Activated naive CD8-positive, alpha-beta T cell treated with anti-CD3 and anti-CD28 coated beads, Interleukin-2, amount 50 U/mL, for 16 hours (primary cell): ENCODE data around the gene IQGAP2.

Source experiments
- DNase-seq: peaks from one replicate; pipeline ENCODE4 v3.0.0-alpha.2; 2020; ENCODE audit warnings: low read depth, low spot score

The IQGAP2 gene

DNA sequence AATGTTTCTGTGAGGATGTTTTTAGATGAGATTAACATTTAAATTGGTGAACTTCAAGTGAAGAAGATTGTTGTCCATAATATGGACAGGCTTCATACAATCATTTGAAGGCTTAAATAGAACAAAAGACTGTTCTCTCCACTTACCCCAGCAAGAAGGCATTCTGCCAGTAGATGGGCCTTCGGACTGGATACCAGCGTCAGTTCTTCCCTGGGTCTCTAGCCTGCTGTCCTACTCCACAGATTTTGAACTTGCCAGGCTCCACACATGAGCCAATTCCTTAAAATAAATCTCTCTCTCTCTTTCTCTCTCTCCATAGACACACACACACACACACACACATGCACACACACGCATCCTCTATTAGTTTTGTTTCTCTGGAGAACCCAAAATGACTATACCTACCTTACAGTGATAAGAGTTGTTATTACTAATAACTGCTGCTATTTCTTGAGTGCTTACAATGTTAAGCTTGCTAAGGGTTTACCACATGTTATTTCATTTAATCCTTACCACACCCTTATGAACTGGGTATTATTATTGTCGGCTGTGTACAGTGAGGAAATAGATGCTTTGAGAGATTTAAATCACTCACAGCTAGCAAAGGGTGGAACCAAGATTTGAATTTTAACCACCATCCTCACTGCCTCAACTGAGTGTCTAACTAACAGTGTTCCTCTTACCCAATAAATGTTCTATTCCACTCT, 19.8 kb upstream of the IQGAP2 start:
- DNase-seq: no peak

DNA sequence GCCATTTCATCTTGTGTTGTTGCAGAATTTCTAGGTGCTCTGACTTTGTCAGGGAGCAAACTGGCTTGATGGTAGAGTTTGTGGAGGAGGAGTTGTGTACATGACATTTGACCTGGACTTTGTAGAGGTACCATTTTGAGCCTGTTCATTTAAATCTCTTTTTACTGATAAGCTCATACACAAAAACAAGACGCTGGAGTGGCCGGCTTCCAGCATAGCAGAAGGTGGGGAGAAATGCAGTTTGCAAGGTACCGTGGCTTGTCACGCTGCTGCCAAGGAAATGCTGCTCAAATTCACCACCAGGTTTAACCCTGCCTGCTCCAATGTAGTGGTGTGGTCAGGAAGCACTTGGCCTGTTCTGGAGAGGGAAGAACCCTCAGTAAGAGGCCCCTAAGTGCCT, 18.9 kb upstream of the IQGAP2 start:
- no peak for DNase-seq

DNA sequence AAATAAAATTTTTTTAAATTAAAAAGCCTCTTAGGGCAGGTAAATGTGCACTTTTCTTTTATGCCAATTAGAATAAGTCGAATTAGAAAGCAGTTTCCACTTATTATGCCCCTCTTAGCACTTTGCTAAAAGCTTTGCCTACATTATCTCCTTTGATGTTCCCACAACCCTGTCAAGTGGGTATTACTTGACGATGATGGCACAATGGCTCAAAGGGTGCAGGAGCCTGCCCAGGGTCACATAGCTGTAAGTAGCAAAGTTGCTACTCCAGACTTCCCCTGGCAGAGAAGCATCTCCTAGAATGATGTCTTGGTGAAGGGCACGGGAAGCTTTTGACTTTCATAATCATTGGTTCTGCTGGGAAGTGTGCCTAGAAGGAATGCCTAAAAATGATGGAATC, 18.4 kb upstream of the IQGAP2 start:
- DNase-seq: no peak

DNA sequence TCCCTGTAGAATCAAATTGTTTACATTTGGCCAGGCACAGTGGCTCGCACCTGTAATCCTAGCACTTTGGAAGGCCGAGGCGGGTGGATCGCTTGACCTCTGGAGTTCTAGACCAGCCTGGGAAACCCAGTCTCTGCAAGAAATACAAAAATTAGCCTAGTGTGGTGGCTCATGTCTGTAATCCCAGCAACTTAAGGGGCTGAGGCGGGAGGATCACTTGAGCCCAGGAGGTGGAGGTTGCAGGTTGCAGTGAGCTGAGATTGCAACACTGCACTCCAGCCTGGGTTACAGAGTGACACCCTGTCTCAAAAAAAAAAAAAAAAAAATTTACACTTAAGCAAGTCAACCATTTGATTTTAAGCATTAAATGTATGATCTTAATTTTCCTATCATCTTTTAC, 17.5 kb upstream of the IQGAP2 start:
- no peak for DNase-seq

DNA sequence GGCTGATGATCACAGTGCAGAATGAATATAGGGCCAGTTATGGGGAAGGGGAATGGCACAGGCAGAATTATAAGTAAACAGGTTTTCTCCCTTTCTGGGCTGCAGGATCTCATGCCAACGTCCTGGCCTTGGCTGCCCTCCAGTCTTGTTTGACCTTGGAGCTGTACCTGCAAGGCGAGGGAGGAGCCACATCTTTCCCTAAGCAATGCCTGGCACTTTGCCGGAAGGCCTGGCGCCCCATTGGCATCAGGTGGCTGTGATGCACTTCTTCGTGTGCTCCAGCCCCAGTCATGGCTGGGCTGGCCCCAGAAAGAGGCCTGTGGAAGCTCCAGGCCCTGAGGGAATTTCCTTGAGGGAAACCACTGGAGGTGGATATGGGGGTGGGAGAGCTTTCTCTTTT, 16.7 kb upstream of the IQGAP2 start:
- DNase-seq: no peak

DNA sequence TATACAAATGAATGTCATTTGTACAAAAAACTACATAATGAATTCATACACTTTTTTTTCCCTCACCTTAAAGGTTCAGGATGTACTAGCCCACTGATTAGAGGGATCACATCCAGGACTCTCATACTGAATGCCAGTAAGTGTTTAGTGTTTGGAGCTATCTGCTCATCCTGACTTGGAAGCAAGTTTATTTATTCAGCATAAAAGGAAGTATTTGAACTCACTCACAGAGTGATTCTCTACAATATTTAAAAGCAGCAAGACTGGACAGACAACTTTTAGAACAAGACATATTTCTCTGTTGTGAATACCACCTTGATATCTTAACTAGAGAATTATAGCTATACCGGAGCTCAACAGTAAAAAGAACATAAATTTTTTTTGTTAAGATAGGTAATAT, 14.8 kb upstream of the IQGAP2 start:
- no peak for DNase-seq

DNA sequence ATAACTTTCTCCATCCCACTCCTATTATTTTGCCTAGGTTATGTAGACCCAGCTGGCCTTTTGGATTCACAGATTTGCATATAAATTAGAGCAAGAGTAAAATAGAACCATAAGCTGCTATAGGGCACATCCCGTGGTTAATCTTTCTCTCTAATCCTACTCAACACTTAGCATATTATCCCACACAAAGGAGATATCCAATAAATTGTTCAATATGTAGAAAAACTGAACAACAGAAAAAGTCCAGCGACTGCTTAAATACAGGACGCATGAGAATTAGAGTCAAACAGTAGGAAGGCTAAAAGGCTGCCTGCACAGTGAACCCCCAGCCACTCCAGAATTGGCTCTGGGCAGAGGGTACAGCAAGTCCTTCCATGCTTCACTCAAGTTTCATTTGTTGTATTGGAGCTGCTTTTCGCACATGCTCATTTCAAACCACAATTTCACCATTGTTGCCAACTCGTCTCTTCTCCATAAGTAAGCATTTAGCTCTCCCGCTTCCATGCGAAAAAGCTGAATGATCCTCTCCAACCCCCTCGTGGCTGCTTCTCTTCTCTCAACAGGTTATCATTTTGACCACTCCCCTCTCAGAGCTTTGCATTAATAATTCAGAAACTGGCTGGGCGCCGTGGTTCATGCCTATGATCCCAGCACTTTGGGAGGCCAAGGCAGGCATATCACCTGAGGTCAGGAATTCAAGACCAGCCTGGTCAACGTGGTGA, 14.1 kb upstream of the IQGAP2 start:
- no peak for DNase-seq

DNA sequence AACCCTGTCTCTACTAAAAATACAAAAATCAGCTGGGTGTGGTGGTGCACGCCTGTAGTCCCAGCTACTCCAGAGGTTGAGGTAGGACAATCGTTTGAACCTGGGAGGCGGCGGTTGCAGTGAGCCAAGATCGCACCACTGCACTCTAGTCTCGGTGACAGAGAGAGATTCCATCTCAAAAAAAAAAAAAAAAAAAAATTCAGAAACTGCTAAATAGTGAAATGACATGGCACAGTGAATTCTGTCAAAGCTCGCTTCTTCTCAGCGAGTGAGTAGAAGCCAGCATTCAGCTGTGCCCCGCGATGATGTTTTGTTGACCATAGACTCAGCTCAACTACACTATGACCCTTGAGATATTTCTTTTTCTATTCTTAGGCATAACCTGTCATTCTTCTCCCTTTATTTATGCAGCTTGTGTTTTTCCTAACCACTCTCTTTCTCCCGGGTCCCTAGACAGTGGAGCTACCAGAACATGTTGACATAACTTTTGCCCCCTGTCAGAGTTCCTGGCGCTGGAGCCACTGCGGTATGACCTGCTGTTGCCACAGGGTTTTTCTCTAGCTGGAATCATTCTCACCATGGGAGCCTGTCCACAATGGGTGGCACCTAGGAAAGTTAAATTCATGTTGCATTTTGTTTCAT, 13.5 kb upstream of the IQGAP2 start:
- DNase-seq: no peak

DNA sequence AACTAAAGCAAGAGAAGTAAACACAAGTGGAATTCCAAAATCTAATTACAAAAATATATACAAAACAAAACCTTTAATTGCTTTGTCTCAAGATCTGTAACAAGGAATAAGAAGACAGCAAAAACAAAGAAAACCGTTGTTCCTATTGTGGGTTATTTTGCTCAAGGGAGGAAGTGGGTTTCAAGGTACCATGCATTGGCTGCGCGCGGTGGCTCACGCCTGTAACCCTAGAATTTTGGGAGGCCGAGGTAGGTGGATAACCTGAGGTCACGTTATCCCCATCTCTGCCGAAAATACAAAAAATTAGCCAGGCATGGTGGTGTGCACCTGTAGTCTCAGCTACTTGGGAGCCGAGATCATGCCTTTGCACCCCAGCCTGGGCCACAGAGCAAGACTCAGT, 12.1 kb upstream of the IQGAP2 start:
- no peak for DNase-seq

DNA sequence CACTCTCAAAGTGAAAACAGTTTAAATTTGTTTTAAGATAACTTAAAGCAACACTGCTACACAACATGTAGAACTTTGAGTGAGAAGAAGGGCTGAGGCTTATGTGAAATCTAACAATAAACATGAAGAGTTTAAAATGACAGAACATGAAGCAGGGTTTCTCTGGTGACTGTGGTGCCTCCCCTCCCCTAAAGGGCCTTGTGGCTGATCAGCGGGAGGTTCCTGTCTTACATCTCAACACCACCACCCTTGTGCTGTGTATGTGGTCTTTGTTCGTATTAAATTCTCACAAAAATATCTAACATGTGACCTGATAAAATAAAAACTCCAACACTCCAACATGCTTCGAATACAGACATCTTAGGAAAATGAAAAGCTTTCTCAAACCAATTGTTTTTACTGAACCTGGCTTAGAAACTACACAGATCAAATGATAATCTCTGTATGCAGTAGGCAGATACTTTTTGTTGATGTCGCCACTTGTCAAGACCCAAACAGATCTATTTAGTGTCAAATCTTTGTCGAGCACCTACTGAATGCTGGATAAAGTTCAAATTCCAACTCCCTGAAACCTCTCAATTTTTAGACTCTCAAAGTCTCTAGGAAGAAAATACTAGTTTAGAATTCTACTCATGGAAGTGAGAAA, 9.9 kb upstream of the IQGAP2 start:
- no peak for DNase-seq

DNA sequence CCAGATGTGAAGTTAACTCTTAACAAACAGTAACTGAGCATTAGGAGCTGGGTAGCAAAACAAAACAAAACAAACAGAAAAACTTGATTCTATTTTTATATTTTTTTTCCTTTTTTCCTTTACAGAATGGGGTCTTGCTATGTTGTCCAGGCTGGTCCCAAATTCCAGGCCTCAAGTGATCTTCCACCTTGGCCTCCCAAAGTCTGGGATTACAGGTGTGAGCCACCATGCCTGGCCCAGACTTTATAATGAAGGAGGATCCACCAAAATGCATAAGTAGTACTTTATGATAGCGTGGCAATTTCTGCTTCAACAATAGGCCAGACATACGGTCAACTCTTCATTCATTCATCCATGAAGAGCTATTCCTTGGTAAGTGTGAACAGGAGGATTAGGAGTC, 5.9 kb upstream of the IQGAP2 start:
- no peak for DNase-seq

DNA sequence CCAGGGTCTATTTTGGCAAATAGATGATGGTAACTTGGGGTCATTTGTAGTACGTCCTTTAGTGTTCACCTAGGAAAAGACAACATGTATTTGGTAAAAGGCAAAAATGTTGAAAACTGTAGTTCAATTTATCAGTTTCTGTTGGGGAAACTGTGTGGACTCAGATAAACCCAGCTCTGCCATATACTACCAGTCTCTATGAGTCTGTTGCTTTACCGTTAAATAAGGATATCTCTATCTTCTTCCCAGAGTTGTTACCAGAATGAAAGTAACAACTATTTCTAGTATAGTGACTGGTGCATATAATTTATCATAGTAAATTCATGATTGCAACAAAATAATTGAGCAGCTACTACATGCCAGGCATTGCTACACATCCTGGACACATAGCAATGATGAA, 3.8 kb upstream of the IQGAP2 start:
- no peak for DNase-seq

DNA sequence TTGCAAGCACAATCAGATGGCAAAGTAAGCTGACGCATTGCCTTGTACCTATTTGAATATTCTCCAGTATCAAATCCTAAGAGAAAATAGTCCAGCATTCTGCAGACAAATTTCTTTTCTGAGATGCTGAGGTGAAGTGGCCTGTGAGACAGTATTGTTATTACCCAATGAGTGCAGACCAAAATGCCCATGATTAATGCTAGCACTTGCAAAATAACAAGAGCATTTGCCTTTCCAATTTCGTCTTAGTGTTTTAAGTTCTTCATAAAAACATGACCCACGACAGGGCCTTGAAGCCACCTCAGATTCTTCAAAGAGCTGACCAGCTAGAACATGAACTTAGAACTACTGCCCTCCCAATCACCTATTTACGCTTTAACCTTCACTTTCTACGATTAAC, 2.6 kb upstream of the IQGAP2 start:
- no peak for DNase-seq

DNA sequence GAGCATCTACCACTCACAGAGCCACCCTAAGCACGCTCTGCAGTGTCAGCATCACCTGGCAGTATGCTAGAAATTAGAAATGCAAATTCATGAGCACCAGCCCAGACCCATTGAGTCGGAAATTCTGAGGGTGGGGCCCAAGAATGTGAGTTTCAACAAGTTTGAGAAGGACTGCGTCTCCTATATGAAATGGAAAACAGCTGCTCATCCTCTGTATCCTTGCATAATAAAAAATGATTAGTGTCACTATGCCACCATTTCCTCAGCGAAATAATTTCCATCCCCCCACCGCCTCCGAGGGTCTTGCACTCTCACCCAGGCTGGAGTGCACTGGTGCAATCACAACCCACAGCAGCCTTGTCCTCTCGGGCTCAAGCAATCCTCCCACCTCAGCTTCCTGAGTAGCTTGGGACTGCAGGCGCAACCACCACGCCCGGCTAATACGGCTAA, 1.3 kb upstream of the IQGAP2 start:
- no peak for DNase-seq

DNA sequence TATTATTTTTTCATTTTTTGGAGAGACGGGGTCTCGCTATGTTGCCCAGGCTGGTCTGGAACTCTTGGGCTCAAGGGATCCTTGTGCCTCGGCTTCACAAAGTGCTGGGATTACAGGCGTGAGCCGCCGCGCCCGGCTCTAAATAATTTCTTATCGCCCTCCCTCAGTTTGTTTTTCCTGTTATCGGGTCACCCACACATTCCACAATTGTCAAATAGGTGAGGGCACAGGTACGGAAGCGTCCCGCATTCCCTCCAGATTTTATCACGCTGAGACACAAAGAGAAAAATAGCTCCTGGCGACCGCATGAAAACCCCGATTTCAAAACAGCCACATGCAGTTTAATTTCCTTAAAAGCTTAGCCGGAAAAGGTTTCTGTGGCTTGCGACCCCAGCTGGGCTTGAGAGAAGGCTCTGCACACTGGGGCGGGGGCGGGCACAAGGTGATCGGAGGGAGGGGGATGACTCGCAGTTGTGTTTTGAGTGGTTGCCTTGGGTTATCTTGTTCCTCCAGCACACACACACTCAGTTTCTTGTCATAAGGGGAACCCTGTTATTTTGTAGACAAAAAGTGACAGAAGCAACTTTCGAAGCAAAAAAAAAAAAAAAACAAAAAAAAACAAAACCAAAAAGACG, 717 bp upstream of the IQGAP2 start:
- peak; percentile 50 for DNase-seq

DNA sequence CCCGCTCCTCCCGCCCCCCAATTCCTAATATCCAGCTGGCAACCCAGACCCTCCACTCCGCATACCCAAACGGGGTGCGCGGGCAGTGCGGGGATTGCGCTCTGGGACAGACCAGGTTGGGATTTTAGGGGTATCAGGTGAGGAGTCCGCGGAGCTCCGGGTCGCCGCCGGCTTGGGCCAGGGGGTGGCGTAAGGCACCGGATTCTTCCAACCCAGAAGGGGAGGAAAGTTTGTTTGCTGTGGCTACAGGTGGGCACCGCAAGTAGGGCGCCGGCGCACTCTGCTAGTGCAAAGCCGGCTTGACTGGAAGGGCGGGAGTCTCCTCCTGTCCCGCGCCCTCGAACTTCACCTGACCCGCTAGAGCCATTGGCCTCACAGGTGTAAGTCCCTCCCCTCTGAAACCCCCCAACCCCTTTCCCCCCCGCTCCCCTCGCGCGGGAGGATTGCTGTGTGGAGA, 709 bp downstream of the IQGAP2 start:
- peak; percentile 15 for DNase-seq

DNA sequence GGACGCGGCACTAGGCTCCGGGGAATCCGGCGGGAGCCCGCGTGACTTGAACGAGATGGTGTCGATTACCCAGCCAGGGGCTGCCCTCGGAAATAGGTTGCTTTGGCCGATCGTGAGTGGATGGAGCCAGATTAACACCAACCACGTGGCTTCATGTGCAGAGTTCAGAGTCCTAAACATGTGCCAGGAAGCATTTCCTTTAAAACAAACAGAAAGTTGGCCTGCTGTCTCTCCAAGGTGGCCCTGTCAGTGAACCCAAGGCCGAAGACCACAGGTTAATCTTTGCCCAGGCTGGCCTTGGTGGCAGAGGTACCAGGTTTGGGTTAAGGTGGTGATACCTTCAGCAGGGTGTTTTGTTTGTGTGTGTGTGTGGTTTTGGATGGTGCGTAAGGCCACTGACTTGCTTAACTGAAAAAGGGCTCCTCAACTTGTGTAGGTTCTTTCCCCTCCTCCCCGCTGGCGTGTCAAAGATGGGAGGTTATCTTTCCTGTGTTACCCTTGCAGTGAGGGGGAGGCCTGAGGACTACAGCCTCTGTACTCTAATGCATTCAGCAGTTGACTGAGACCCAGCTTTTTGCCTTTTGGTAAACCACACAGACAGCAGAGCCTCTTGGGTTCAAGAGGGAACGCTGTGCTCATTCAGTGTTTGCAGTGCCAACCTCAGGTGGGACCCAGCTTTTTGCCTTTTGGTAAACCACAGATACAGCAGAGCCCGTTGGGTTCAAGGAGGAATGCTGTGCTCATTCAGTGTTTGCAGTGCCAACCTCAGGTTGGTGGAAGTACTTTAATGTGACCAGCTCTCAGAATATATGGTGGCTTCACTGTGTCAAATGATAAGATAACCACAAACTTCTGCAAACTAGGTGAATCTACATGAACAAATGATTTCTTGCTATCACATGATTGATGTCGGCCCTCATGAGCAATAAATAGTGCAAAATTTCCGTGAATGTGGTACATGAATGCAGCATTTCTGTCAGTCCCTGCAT, 1.4 kb downstream of the IQGAP2 start:
- peak; percentile 24 for DNase-seq

DNA sequence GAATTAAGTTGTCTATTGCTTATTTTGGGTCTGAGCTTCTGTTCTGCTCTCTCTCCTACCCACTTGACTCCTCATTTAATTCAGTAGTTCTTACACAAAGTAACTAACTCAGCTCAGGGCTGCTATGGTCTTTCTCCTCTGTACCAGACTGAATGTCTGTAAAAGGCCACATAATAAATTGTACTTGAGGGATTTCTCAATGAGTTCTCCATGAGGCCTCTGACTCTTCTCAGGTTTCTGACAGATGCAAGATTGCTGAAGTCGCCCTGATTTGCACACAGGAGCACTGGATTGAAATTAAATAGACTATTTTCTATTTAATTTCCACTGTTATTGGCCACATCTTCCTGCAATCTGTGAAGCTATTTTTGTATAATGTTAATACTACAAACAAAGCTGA, 2.9 kb downstream of the IQGAP2 start:
- DNase-seq: no peak

DNA sequence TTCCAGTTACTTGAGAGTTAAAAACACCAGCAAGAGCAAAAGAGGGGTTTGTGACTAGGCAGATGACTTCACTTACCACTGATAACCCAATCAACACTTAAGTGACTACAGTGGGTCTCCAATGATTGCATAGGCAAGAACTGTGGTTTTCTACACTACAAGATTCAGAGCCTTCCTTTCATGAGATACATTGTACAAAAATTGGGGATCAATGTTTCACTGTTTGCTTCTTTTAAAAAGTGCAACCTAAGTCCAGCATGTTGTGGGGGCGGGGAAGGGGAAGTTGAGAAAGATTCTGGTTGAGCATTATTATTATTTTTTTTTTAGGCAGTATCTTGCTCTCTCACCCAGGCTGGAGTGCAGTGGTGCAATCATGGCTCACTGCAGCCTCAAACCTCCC, 3.6 kb downstream of the IQGAP2 start:
- no peak for DNase-seq

DNA sequence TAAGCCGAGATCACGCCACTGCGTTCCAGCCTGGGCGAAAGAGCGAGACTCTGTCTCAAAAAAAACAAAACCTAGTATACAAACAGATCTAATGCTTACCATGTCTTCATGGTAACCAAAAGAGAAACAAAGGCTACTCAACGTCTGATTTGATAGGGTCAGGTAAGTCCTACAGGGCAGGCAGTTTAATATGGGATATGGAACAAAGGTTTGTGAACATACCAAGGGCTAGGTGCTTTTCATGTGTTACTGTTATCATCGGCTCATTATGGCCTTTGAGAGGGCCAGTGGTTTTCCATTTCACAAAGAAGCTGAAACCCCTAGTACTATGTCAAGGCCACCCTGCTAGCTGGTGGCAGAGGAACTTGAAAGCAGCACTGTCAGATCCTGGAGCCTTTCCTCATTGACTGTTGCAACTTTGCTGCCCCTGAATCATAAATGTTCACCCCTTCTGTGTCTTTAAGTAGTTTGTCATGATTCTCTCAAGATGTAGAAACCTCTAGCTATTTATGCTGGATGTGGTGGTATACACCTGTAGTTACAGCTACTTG, 5.1 kb downstream of the IQGAP2 start:
- no peak for DNase-seq
